Measurements from ENCODE around the gene SGTA. TPM values are rescaled to one million over a fixed set of nuclear protein-coding genes. Genes with fewer than 3 reads are reported as not detected.
"Not testable (repeated sequence)": the region's sequence is repeated elsewhere in the genome, so short reads cannot be mapped to it uniquely, and the experiment has no call there.

Gene SGTA
- polyA plus RNA-seq, 1 donor, result 41.3 TPM

GRCh38 chr19:2817237-2817829 is 34.3 kb upstream of the SGTA start:
- H3K4me3 ChIP-seq (ENCODE audit: low read length); DNase-seq; H3K27ac ChIP-seq (ENCODE audit: low read length); H3K27me3 ChIP-seq (ENCODE audit: control insufficient read depth, insufficient read depth, low read length); H3K9me3 ChIP-seq (ENCODE audit: control insufficient read depth, low read depth, low read length); H3K4me1 ChIP-seq (ENCODE audit: control insufficient read depth, insufficient read depth, low read length): not testable (repeated sequence)
- peaks cover 15% of the 10 kb centered on the region for H3K36me3 ChIP-seq (ENCODE audit: control insufficient read depth, insufficient read depth, low read length)
- no CpG with 5 or more reads among the region's 22 CpGs for WGBS (ENCODE audit: insufficient coverage, low lambda C conversion rate)

- Histone ChIP-seq H3K27ac (ENCODE audit: low read length) (no peak overlapping the region), H3K36me3 (ENCODE audit: control insufficient read depth, insufficient read depth, low read length) (peaks cover 15% of the 10 kb centered on the region), H3K9me3 (ENCODE audit: control insufficient read depth, low read depth, low read length) (peaks cover 5% of the 10 kb centered on the region), H3K4me1 (ENCODE audit: control insufficient read depth, insufficient read depth, low read length) (peaks cover 6% of the 10 kb centered on the region), H3K27me3 (ENCODE audit: control insufficient read depth, insufficient read depth, low read length) (no peaks in the 10 kb centered on the region), H3K4me3 (ENCODE audit: low read length) (no peak overlapping the region)
- DNase-seq, result no peak
- WGBS (ENCODE audit: insufficient coverage, low lambda C conversion rate), result no CpG with 5 or more reads among the region's 16 CpGs
Observed at GRCh38 chr19:2816641-2817040, 33.6 kb upstream of the SGTA start.

GRCh38 chr19:2815923-2816322 is 32.9 kb upstream of the SGTA start:
- Histone ChIP-seq H3K27me3 (ENCODE audit: control insufficient read depth, insufficient read depth, low read length) (no peaks in the 10 kb centered on the region), H3K36me3 (ENCODE audit: control insufficient read depth, insufficient read depth, low read length) (peaks cover 16% of the 10 kb centered on the region), H3K4me1 (ENCODE audit: control insufficient read depth, insufficient read depth, low read length) (peaks cover 13% of the 10 kb centered on the region), H3K27ac (ENCODE audit: low read length) (no peak overlapping the region), H3K9me3 (ENCODE audit: control insufficient read depth, low read depth, low read length) (peaks cover 9% of the 10 kb centered on the region), H3K4me3 (ENCODE audit: low read length) (no peak overlapping the region)
- WGBS (ENCODE audit: insufficient coverage, low lambda C conversion rate), result no CpG with 5 or more reads among the region's 15 CpGs
- no peak for DNase-seq

- H3K4me1 ChIP-seq (ENCODE audit: control insufficient read depth, insufficient read depth, low read length), result peaks cover 18% of the 10 kb centered on the region
- H3K4me3 ChIP-seq (ENCODE audit: low read length), result no peak overlapping the region
- no peak overlapping the region for H3K27ac ChIP-seq (ENCODE audit: low read length)
- H3K36me3 ChIP-seq (ENCODE audit: control insufficient read depth, insufficient read depth, low read length), result peaks cover 23% of the 10 kb centered on the region
- H3K27me3 ChIP-seq (ENCODE audit: control insufficient read depth, insufficient read depth, low read length), result no peaks in the 10 kb centered on the region
- no peak for DNase-seq
- WGBS (ENCODE audit: insufficient coverage, low lambda C conversion rate), result no CpG with 5 or more reads among the region's 13 CpGs
- H3K9me3 ChIP-seq (ENCODE audit: control insufficient read depth, low read depth, low read length), result peaks cover 9% of the 10 kb centered on the region
Observed at GRCh38 chr19:2815191-2815614, 32.1 kb upstream of the SGTA start.

GRCh38 chr19:2814426-2814825 is 31.4 kb upstream of the SGTA start:
- DNase-seq, result no peak
- H3K27me3 ChIP-seq (ENCODE audit: control insufficient read depth, insufficient read depth, low read length), result no peaks in the 10 kb centered on the region
- H3K4me1 ChIP-seq (ENCODE audit: control insufficient read depth, insufficient read depth, low read length), result peaks cover 18% of the 10 kb centered on the region
- no peak overlapping the region for H3K4me3 ChIP-seq (ENCODE audit: low read length)
- WGBS (ENCODE audit: insufficient coverage, low lambda C conversion rate), result no CpG with 5 or more reads among the region's 11 CpGs
- peaks cover 9% of the 10 kb centered on the region for H3K9me3 ChIP-seq (ENCODE audit: control insufficient read depth, low read depth, low read length)
- H3K27ac ChIP-seq (ENCODE audit: low read length), result no peak overlapping the region
- H3K36me3 ChIP-seq (ENCODE audit: control insufficient read depth, insufficient read depth, low read length), result peaks cover 29% of the 10 kb centered on the region

GRCh38 chr19:2813235-2814160 is 30.4 kb upstream of the SGTA start:
- no peak overlapping the region for H3K27ac ChIP-seq (ENCODE audit: low read length)
- H3K4me3 ChIP-seq (ENCODE audit: low read length), result no peak overlapping the region
- no CpG with 5 or more reads among the region's 35 CpGs for WGBS (ENCODE audit: insufficient coverage, low lambda C conversion rate)
- peaks cover 38% of the 10 kb centered on the region for H3K36me3 ChIP-seq (ENCODE audit: control insufficient read depth, insufficient read depth, low read length)
- DNase-seq, result no peak
- peaks cover 9% of the 10 kb centered on the region for H3K9me3 ChIP-seq (ENCODE audit: control insufficient read depth, low read depth, low read length)
- peaks cover 18% of the 10 kb centered on the region for H3K4me1 ChIP-seq (ENCODE audit: control insufficient read depth, insufficient read depth, low read length)
- no peaks in the 10 kb centered on the region for H3K27me3 ChIP-seq (ENCODE audit: control insufficient read depth, insufficient read depth, low read length)

- peaks cover 18% of the 10 kb centered on the region for H3K4me1 ChIP-seq (ENCODE audit: control insufficient read depth, insufficient read depth, low read length)
- DNase-seq, result no peak
Observed at GRCh38 chr19:2812414-2813234, 29.6 kb upstream of the SGTA start.

GRCh38 chr19:2811735-2812413 is 28.8 kb upstream of the SGTA start:
- Histone ChIP-seq H3K27ac (ENCODE audit: low read length) (no peak overlapping the region), H3K4me1 (ENCODE audit: control insufficient read depth, insufficient read depth, low read length) (peaks cover 18% of the 10 kb centered on the region), H3K4me3 (ENCODE audit: low read length) (no peak overlapping the region), H3K9me3 (ENCODE audit: control insufficient read depth, low read depth, low read length) (peaks cover 19% of the 10 kb centered on the region), H3K27me3 (ENCODE audit: control insufficient read depth, insufficient read depth, low read length) (no peaks in the 10 kb centered on the region), H3K36me3 (ENCODE audit: control insufficient read depth, insufficient read depth, low read length) (peaks cover 48% of the 10 kb centered on the region)
- WGBS (ENCODE audit: insufficient coverage, low lambda C conversion rate), result no CpG with 5 or more reads among the region's 34 CpGs
- DNase-seq, result peak in 1 of 2 donors; percentile 23

More at GRCh38 chr19:2812414-2813234, 29.6 kb upstream of the SGTA start:
- WGBS (ENCODE audit: insufficient coverage, low lambda C conversion rate), result no CpG with 5 or more reads among the region's 37 CpGs
- Histone ChIP-seq H3K36me3 (ENCODE audit: control insufficient read depth, insufficient read depth, low read length) (peaks cover 42% of the 10 kb centered on the region), H3K9me3 (ENCODE audit: control insufficient read depth, low read depth, low read length) (peaks cover 16% of the 10 kb centered on the region), H3K4me3 (ENCODE audit: low read length) (no peak overlapping the region), H3K27ac (ENCODE audit: low read length) (no peak overlapping the region), H3K27me3 (ENCODE audit: control insufficient read depth, insufficient read depth, low read length) (no peaks in the 10 kb centered on the region)

GRCh38 chr19:2811221-2811722 is 28.2 kb upstream of the SGTA start:
- Histone ChIP-seq H3K27me3 (ENCODE audit: control insufficient read depth, insufficient read depth, low read length) (no peaks in the 10 kb centered on the region), H3K27ac (ENCODE audit: low read length) (peak overlapping the region; percentile 43), H3K9me3 (ENCODE audit: control insufficient read depth, low read depth, low read length) (peaks cover 19% of the 10 kb centered on the region), H3K4me1 (ENCODE audit: control insufficient read depth, insufficient read depth, low read length) (peaks cover 18% of the 10 kb centered on the region), H3K36me3 (ENCODE audit: control insufficient read depth, insufficient read depth, low read length) (peaks cover 55% of the 10 kb centered on the region), H3K4me3 (ENCODE audit: low read length) (no peak overlapping the region)
- DNase-seq, result peak; percentile 64 to 80
- WGBS (ENCODE audit: insufficient coverage, low lambda C conversion rate), result 20% methylated on average over 2 of the region's 20 CpGs
